Sigmoid colon (tissue), 7 donors: ENCODE results near the gene SCAMP3. TPM values are rescaled to one million over a fixed set of nuclear protein-coding genes. Genes with fewer than 3 reads are reported as not detected.

Experiments used
- DNase-seq: peaks from one replicate; pipeline ENCODE4 v3.0.0-alpha.2; 2019
- H3K27ac ChIP-seq, 4 donors: fragments of 200-600 bp; sonication (generic); one replicate each; pipeline ENCODE4 v1.5.1; 2016 to 2019; ENCODE audit warnings: mild to moderate bottlenecking in 1 of 4
- H3K27me3 ChIP-seq, 3 donors: fragments of 200-600 bp; sonication (generic); one replicate each; pipeline ENCODE4 v1.5.1; 2019; ENCODE audit warnings: mild to moderate bottlenecking in 1 of 3
- H3K36me3 ChIP-seq, 4 donors: fragments of 200-600 bp; sonication (generic); one replicate each; pipeline ENCODE4 v1.5.1; 2016 to 2019
- H3K4me1 ChIP-seq, 4 donors: fragments of 200-600 bp; sonication (generic); one replicate each; pipeline ENCODE4 v1.5.1; 2017 to 2019
- H3K4me3 ChIP-seq, 4 donors: fragments of 200-600 bp; sonication (generic); one replicate each; pipeline ENCODE4 v1.5.1; 2017 to 2019; ENCODE audit warnings: mild to moderate bottlenecking in 2 of 4, moderate library complexity in 1 of 4
- H3K9me3 ChIP-seq, 4 donors: fragments of 200-600 bp in 3 of 4; sonication (generic) in 3 of 4; one replicate each; pipeline versions ENCODE4 v1.5.1 to v1.6.1; 2013 to 2019
- CTCF ChIP-seq, 4 experiments: fragments of 450-650 bp in 3 of 4; fragments of 200-600 bp in 1 of 4; IDR thresholded peaks; one replicate each; pipeline ENCODE4 v1.5.1; 2016 to 2019; ENCODE audit warnings: antibody characterized with exemption in 4 of 4, mild to moderate bottlenecking in 3 of 4, moderate library complexity in 2 of 4
- EP300 ChIP-seq, 4 donors: sonication (generic); formaldehyde crosslinking; IDR thresholded peaks; one replicate each; pipeline ENCODE4 v1.6.1; 2017; ENCODE audit warnings: antibody characterized with exemption in 4 of 4
- POLR2A ChIP-seq, 2 donors: fragments of 450-650 bp; IDR thresholded peaks; one replicate each; pipeline ENCODE4 v1.6.1; 2016; ENCODE audit warnings: antibody characterized with exemption in 2 of 2, mild to moderate bottlenecking in 2 of 2, moderate library complexity in 2 of 2
- POLR2AphosphoS5 ChIP-seq, 4 donors: sonication (generic); formaldehyde crosslinking; IDR thresholded peaks; one replicate each; pipeline ENCODE4 v1.6.1; 2017; ENCODE audit warnings: antibody characterized with exemption in 4 of 4
- WGBS, 2 donors: extraction: QIAGEN DNeasy Blood & Tissue Kit; methylation state at CpG; one replicate each; pipeline ENCODE4 v1.1.7; 2013; 5-methylcytosine and 5-hydroxymethylcytosine counted together
- intact Hi-C: fragments of 100-400 bp; cut with DNase I; formaldehyde crosslinking; loops from one replicate; pipeline ENCODE4 v1.15.1; 2023
- polyA plus RNA-seq, 3 donors: library from polyadenylated mRNA; stranded (reverse); fragments of 200-250 nt; gene quantifications; one replicate each; pipeline ENCODE4 v1.2.3, GENCODE V29; 2013
- total RNA-seq, 4 donors: library from RNA; depleted of rRNA; stranded (reverse); fragments of >200 nt; gene quantifications; one replicate each; pipeline ENCODE4 v1.1.0, GENCODE V29; 2016
- donor health status: healthy with polysubstance abuse.
- donor health status: Bipolar disorder and iron deficiency.
- donor health status: healthy.

Gene SCAMP3
- total and polyA plus RNA-seq, 7 donors = 11.6 to 56.4 (median 34.6) TPM

DNA sequence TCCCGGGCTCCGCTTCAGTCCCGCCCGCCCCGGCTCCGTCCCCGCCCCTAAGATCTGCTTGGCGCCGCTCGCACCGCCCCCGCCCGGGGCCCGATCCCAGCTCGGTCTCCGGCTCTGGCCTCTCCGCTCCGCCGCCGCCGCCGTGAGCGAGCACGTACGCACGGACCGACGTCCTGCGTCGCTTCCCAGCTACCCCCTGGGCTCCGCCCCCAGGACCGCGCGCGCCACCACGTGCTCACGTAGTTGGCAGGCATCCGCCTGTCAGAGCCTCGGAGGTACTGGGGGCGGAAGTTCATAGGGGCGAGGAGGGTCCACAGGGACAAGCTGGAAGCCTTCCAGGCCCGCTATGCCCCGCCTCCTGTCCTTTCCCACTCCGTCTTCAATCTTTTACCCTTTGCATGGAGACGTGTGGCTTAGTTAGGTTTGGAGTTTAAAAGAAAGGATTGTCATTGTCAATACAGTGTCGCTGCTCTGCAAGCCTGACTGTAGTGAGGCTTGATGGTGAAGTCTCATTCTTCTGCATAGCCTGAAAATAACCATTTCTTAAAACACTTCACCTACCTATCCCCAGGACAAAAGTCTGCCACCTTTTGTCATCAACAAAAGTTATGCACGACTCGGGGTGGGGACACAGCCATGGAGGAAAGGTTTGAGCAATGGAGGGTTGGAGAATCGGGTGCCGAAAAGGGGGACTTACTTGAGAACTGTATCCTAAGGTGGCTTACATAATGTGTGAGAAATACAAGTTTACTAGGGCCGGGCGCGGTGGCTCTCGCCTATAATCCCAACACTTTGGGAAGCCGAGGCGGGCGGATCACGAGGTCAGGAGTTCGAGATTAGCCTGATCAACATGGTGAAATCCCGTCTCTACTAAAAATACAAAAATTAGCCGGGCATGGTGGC lies 11.4 kb upstream of the SCAMP3 start, which contains the start of gene CLK2:
TSS of gene CLK2 (minus strand) at position 162 of the 903 bp plus-strand sequence. CDS start 2,527 bp downstream, outside the sequence.
- peak within 1 kb of the TSS; percentile 75 to 90 (median 80) for H3K4me3 ChIP-seq
- peaks cover 0 to 44% (median 33%) of the 10 kb centered on the region in 4 donors for H3K4me1 ChIP-seq
- H3K36me3 ChIP-seq = peaks cover 18 to 26% (median 22%) of the 10 kb centered on the region in 4 donors
- TF ChIP-seq EP300 (IDR thresholded peaks at IDR 0.05) (peak in 1 of 4 donors; percentile 80), CTCF (IDR thresholded peaks at IDR 0.05) (no peak), POLR2AphosphoS5 (IDR thresholded peaks at IDR 0.05) (peak; percentile 94 to 97 (median 96)), POLR2A (IDR thresholded peaks at IDR 0.05) (peak; percentile 63 to 77)
- WGBS, 2 donors = 9 to 14% methylated on average over 61 of the region's 61 CpGs
- peak; percentile 98 for DNase-seq
- no peaks in the 10 kb centered on the region for H3K9me3 ChIP-seq
- H3K27ac ChIP-seq = peak within 1 kb of the TSS; percentile 95 to 97 (median 96)
- no peaks in the 10 kb centered on the region for H3K27me3 ChIP-seq
- intact Hi-C loops = loop anchor here (2.0 kb wide), 1 partner anchor 23 kb away; no protein-coding TSS in a partner anchor

DNA sequence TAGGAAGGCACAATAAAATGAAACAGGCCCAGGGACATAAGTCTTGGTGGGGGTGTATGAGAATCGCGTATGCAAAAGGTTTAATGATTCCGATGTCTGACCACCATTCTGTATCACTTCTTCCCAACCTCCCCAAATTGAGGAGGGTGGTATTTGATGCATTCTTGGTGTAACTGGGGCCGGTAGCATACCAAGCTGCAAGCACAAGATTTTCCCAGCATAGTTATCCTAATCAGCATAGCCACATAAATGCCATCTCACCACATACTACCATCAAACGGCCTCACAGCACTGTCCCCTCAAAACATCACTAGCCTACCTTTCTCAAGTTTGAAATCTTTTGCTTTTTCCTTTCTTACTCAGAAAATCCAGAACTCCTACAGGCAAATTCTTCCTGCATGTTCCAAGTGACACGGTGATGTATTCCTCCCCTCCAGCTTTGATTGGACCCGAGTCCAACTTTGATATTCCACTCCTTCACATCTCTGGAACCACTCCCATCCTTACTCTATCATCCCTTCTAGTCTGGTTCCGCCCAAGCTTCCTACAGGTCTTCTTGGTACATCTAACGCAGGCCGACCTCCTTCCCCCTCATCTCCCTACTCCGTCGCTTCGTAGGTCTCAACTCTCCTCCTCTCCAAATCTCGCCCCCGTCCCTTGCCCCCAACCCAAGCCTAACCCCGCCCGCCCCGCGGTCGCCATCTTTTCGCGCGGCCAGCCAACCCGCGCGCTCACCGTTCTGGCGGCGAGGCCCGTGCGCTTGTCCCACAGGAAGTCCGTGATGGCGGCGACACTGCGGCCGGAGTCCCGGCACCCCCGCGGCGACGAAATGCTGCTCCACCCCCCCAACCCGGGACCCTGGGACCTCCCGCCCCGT lies 10.5 kb upstream of the SCAMP3 start:
- Histone ChIP-seq H3K4me1 (peaks cover 0 to 35% (median 24%) of the 10 kb centered on the region in 4 donors), H3K27me3 (no peaks in the 10 kb centered on the region), H3K36me3 (peaks cover 25 to 34% (median 30%) of the 10 kb centered on the region in 4 donors), H3K27ac (peak overlapping the region; percentile 95 to 97 (median 96)), H3K4me3 (peak overlapping the region; percentile 75 to 90 (median 80)), H3K9me3 (no peaks in the 10 kb centered on the region)
- 3 to 5% methylated on average over 44 of the region's 44 CpGs for WGBS, 2 donors
- no peak for DNase-seq
- TF ChIP-seq EP300 (IDR thresholded peaks at IDR 0.05) (no peak), POLR2A (IDR thresholded peaks at IDR 0.05) (no peak), CTCF (IDR thresholded peaks at IDR 0.05) (no peak), POLR2AphosphoS5 (IDR thresholded peaks at IDR 0.05) (no peak)
- intact Hi-C loops = loop anchor here (2.0 kb wide), 1 partner anchor 22 kb away; no protein-coding TSS in a partner anchor

DNA sequence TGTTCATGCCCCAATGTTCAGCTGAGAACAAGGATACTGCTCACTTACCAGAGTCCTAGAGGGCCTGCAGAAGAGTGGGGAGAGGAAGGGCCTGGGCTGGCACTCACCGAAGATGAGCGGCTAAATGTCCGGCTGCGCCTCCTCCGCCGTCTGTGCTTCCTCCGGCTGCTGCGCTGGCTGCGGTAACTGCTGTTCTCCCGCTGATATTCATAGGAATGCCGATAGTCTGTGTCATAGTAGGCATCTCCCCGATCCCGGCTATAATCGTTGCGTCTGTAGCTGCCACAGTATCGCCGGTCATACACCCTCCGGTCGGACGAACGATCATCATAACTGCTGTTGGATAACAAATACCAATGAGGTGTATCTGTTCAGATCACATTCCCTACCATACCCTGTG lies 7.2 kb upstream of the SCAMP3 start:
- TF ChIP-seq EP300 (IDR thresholded peaks at IDR 0.05) (no peak), CTCF (IDR thresholded peaks at IDR 0.05) (no peak), POLR2AphosphoS5 (IDR thresholded peaks at IDR 0.05) (no peak), POLR2A (IDR thresholded peaks at IDR 0.05) (no peak)
- Histone ChIP-seq H3K27me3 (no peaks in the 10 kb centered on the region), H3K9me3 (no peaks in the 10 kb centered on the region), H3K4me3 (no peak overlapping the region), H3K27ac (no peak overlapping the region), H3K36me3 (peaks cover 52 to 68% (median 55%) of the 10 kb centered on the region in 4 donors), H3K4me1 (peaks cover 0 to 25% (median 16%) of the 10 kb centered on the region in 4 donors)
- intact Hi-C loops = loop anchor here (5.0 kb wide), 1 partner anchor 588 kb away; the partner anchor contains the start of genes GON4L and SYT11
- DNase-seq = no peak
- WGBS, 2 donors = 95 to 96% methylated on average over 21 of the region's 21 CpGs

- no peaks in the 10 kb centered on the region for H3K27me3 ChIP-seq
- WGBS, 2 donors = 93 to 94% methylated on average over 21 of the region's 21 CpGs
- H3K9me3 ChIP-seq = no peaks in the 10 kb centered on the region
- H3K4me3 ChIP-seq = no peak overlapping the region
- DNase-seq = no peak
- H3K4me1 ChIP-seq = peaks cover 0 to 22% (median 16%) of the 10 kb centered on the region in 4 donors
- no peak overlapping the region for H3K27ac ChIP-seq
- intact Hi-C loops = loop anchor here (5.0 kb wide), 1 partner anchor 589 kb away; the partner anchor contains the start of genes GON4L and SYT11
- peaks cover 56 to 75% (median 60%) of the 10 kb centered on the region in 4 donors for H3K36me3 ChIP-seq
- TF ChIP-seq POLR2A (IDR thresholded peaks at IDR 0.05) (no peak), POLR2AphosphoS5 (IDR thresholded peaks at IDR 0.05) (no peak), CTCF (IDR thresholded peaks at IDR 0.05) (no peak), EP300 (IDR thresholded peaks at IDR 0.05) (no peak)
These were observed 6.5 kb upstream of the SCAMP3 start for GRCh38 chr1:155268630-155269029.
